Mesenchymal stem cell (in vitro differentiated cells and primary cell): Measurements from ENCODE around the gene STUM.

ENCODE experiments used
- DNase-seq: peaks from one replicate; pipeline ENCODE4 v3.0.0-alpha.2; 2013
- H2AFZ ChIP-seq: one replicate; pipeline ENCODE4 v1.6.1; 2013; ENCODE audit warnings: low read depth, mild to moderate bottlenecking, control low read depth, inconsistent platforms, low read length, moderate library complexity
- H2AK5ac ChIP-seq: 2 replicates; pipeline ENCODE4 v1.6.1; 2013; ENCODE audit warnings: low read length, moderate library complexity, mild to moderate bottlenecking, inconsistent platforms; ENCODE audit not compliant: severe bottlenecking
- H2BK120ac ChIP-seq: one replicate; pipeline ENCODE4 v1.6.1; 2013; ENCODE audit warnings: low read depth, mild to moderate bottlenecking, inconsistent platforms, low read length, moderate library complexity
- H2BK12ac ChIP-seq, 2 experiments: one replicate each; pipeline ENCODE4 v1.6.1; 2013; ENCODE audit warnings: inconsistent platforms in 2 of 2, low read length in 2 of 2, mild to moderate bottlenecking in 2 of 2, moderate library complexity in 2 of 2, control low read depth in 1 of 2
- H2BK15ac ChIP-seq: one replicate; pipeline ENCODE4 v1.6.1; 2013; ENCODE audit warnings: mild to moderate bottlenecking, low read depth, inconsistent platforms; ENCODE audit not compliant: poor library complexity, severe bottlenecking
- H2BK5ac ChIP-seq: 2 replicates; pipeline ENCODE4 v1.6.1; 2013; ENCODE audit warnings: low read depth, mild to moderate bottlenecking, low read length, control low read depth, inconsistent platforms; ENCODE audit not compliant: poor library complexity, severe bottlenecking
- H3K14ac ChIP-seq, 2 experiments: one replicate each; pipeline ENCODE4 v1.6.1; 2013; ENCODE audit warnings: inconsistent platforms in 2 of 2, low read length in 2 of 2, control low read depth in 1 of 2, mild to moderate bottlenecking in 1 of 2, moderate library complexity in 1 of 2
- H3K18ac ChIP-seq, 2 experiments: one replicate each; pipeline ENCODE4 v1.6.1; 2013; ENCODE audit warnings: inconsistent platforms in 2 of 2, low read length in 2 of 2, control low read depth in 1 of 2, low read depth in 1 of 2, mild to moderate bottlenecking in 1 of 2
- H3K23ac ChIP-seq, 2 experiments: one replicate each; pipeline ENCODE4 v1.6.1; 2013; ENCODE audit warnings: inconsistent platforms in 2 of 2, low read length in 2 of 2, mild to moderate bottlenecking in 2 of 2, moderate library complexity in 2 of 2, control low read depth in 1 of 2
- H3K27ac ChIP-seq: 2 replicates; pipeline ENCODE4 v1.5.1; 2013; ENCODE audit warnings: mild to moderate bottlenecking, moderate library complexity, low read length, control low read depth, inconsistent platforms; ENCODE audit not compliant: poor library complexity, severe bottlenecking
- H3K27me3 ChIP-seq, 2 experiments: 2 replicates each; pipeline versions ENCODE4 v1.6.1 to v1.7.0; 2013; ENCODE audit warnings: low read length in 2 of 2, mild to moderate bottlenecking in 2 of 2, moderate library complexity in 2 of 2, control low read depth in 1 of 2, inconsistent platforms in 1 of 2; ENCODE audit not compliant: control insufficient read depth in 1 of 2, insufficient read depth in 1 of 2
- H3K36me3 ChIP-seq, 2 experiments: 2 replicates each; pipeline versions ENCODE4 v1.6.1 to v1.7.0; 2013; ENCODE audit warnings: low read length in 2 of 2, control low read depth in 1 of 2, inconsistent platforms in 1 of 2, low read depth in 1 of 2, mild to moderate bottlenecking in 1 of 2; ENCODE audit not compliant: insufficient read depth in 2 of 2, control insufficient read depth in 1 of 2
- H3K4ac ChIP-seq, 2 experiments: one replicate each; pipeline ENCODE4 v1.6.1; 2013; ENCODE audit warnings: inconsistent platforms in 2 of 2, low read length in 2 of 2, mild to moderate bottlenecking in 2 of 2, moderate library complexity in 2 of 2, control low read depth in 1 of 2, low read depth in 1 of 2
- H3K4me1 ChIP-seq: 2 replicates; pipeline ENCODE4 v1.6.1; 2013; ENCODE audit warnings: low read depth, low read length, control low read depth; ENCODE audit not compliant: control insufficient read depth, insufficient read depth
- H3K4me2 ChIP-seq: 2 replicates; pipeline ENCODE4 v1.6.1; 2013; ENCODE audit warnings: low read length, mild to moderate bottlenecking, inconsistent platforms; ENCODE audit not compliant: poor library complexity, severe bottlenecking
- H3K4me3 ChIP-seq, 2 experiments: 2 replicates each; pipeline versions ENCODE4 v1.5.1 to v1.7.0; 2013; ENCODE audit warnings: low read length in 2 of 2, mild to moderate bottlenecking in 2 of 2, control low read depth in 1 of 2, low read depth in 1 of 2; ENCODE audit not compliant: insufficient read depth in 1 of 2
- H3K79me1 ChIP-seq: replicated peaks from 2 replicates; pipeline ENCODE4 v1.6.1; 2013; ENCODE audit warnings: mild to moderate bottlenecking, control low read depth, low read length, inconsistent platforms; ENCODE audit not compliant: poor library complexity, severe bottlenecking
- H3K9ac ChIP-seq: 2 replicates; pipeline ENCODE4 v1.7.0; 2013; ENCODE audit warnings: mild to moderate bottlenecking, low read length, moderate library complexity
- H3K9me3 ChIP-seq: 2 replicates; pipeline ENCODE4 v1.7.0; 2013; ENCODE audit warnings: mild to moderate bottlenecking, low read length; ENCODE audit not compliant: control insufficient read depth
- H4K8ac ChIP-seq: one replicate; pipeline ENCODE4 v1.6.1; 2013; ENCODE audit warnings: inconsistent platforms, mild to moderate bottlenecking, low read length, moderate library complexity
- H4K91ac ChIP-seq: one replicate; pipeline ENCODE4 v1.6.1; 2013; ENCODE audit warnings: mild to moderate bottlenecking, low read length, inconsistent platforms
- WGBS: methylation state at CpG from one replicate; pipeline ENCODE4 v1.1.7; 2013; ENCODE audit warnings: mixed read lengths; 5-methylcytosine and 5-hydroxymethylcytosine counted together

The STUM gene

DNA sequence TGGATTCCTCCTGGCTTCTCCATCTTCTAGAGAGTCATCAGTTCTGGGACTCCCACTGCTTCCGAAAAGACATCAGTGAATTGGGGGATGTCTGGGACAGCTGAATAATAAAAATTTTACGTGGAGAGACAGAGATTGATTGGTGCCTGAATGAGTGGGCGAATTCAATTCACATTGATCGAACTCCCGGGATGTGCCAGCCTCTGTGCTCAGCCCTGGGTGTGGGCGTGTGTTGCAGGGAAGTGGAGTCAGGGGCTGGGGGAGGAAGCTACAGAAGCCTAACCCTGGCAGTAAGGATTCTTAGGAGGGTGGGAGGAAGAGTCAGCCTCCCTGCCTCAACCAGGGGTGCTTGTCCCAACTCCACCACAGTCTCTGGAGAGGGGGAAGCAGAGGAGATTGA, 18.0 kb upstream of the STUM start:
- H3K27me3 ChIP-seq = peaks cover 34 to 36% of the 10 kb centered on the region in 2 experiments
- H3K9me3 ChIP-seq = no peaks in the 10 kb centered on the region
- no peak overlapping the region for H2AFZ ChIP-seq
- no peaks in the 10 kb centered on the region for H3K36me3 ChIP-seq
- no peak overlapping the region for H2BK120ac ChIP-seq
- H3K4me3 ChIP-seq = no peak overlapping the region
- no peak overlapping the region for H3K14ac ChIP-seq
- H4K8ac ChIP-seq = no peak overlapping the region
- H3K4me1 ChIP-seq = no peaks in the 10 kb centered on the region
- H2BK15ac ChIP-seq = no peak overlapping the region
- no peak for DNase-seq
- no peak overlapping the region for H3K4me2 ChIP-seq
- no peak overlapping the region for H2BK12ac ChIP-seq
- H3K18ac ChIP-seq = no peak overlapping the region
- no peak overlapping the region for H3K4ac ChIP-seq
- WGBS = 87% methylated on average over 6 of the region's 6 CpGs
- no peaks in the 10 kb centered on the region for H3K79me1 ChIP-seq
- H3K27ac ChIP-seq = no peak overlapping the region
- H4K91ac ChIP-seq = no peak overlapping the region
- H2BK5ac ChIP-seq = no peak overlapping the region
- no peak overlapping the region for H2AK5ac ChIP-seq
- no peak overlapping the region for H3K23ac ChIP-seq
- H3K9ac ChIP-seq = no peak overlapping the region

DNA sequence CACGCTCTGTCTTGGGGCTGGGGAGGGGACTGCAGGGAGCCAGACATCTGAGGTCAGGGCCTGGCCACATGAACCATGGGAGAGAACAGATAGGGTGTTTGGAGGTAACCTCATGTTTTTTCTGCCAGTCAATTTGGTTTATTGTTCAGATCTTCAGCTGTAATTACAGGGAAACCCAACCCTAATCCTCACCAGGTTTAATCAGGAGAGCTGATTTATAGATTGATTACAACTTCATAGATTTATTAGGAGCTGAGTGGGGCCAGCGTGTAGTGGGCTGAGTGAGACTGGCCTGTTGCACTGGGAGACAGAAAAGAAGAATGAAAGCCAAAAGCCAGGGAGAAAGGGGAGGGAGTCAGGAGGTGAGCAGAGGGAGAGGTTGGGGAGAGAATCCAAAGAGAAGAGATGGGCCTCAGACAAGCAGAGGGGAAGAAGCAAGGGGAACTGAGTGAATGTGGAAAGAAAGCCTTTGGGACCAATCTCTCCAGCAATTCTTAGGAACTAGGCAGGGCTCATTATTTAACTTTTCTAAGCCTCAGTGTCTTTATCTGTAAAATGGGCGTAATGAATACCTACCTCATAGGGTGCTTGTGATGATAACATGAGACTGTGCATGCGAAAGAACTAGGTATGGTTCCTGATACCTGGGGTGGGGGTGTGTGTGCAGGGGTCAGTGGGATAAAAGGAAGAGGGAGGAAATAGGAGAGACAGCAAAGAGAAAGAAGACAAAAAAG, 17.0 kb upstream of the STUM start:
- Histone ChIP-seq H3K9ac (no peak overlapping the region), H2AFZ (no peak overlapping the region), H3K18ac (no peak overlapping the region), H3K4me3 (no peak overlapping the region), H3K36me3 (no peaks in the 10 kb centered on the region), H4K8ac (no peak overlapping the region), H2AK5ac (no peak overlapping the region), H3K4me2 (no peak overlapping the region), H4K91ac (no peak overlapping the region), H2BK15ac (no peak overlapping the region), H3K4ac (no peak overlapping the region), H2BK12ac (no peak overlapping the region), H2BK5ac (no peak overlapping the region), H3K4me1 (no peaks in the 10 kb centered on the region), H3K23ac (no peak overlapping the region), H3K27ac (no peak overlapping the region), H3K79me1 (no peaks in the 10 kb centered on the region), H3K14ac (no peak overlapping the region), H2BK120ac (no peak overlapping the region), H3K9me3 (no peaks in the 10 kb centered on the region), H3K27me3 (peaks cover 34 to 36% of the 10 kb centered on the region in 2 experiments)
- no peak for DNase-seq
- WGBS = 92% methylated on average over 4 of the region's 4 CpGs

DNA sequence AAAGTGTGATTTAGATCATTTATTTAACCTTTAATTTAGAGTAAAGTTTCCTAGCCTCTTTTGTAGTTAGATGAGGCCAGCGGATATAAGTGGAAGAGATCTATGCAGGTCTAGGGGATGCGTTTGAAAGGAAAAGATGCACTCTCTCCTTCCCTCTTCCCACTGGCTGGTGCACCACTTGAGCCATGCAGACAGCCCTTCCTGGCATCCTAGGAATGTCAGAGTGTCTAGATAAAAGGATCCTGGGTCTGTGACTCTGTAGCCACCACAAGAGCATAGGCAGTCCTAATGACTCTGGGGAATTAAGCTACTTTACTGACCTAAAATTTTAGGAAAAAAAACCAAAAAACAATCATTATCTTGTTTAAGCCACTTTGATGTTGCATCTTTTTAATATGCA, 16.0 kb upstream of the STUM start:
- H3K27me3 ChIP-seq = peaks cover 34 to 36% of the 10 kb centered on the region in 2 experiments
- H3K36me3 ChIP-seq = no peaks in the 10 kb centered on the region
- H2BK5ac ChIP-seq = no peak overlapping the region
- no peak overlapping the region for H2AK5ac ChIP-seq
- no peak overlapping the region for H2BK12ac ChIP-seq
- no peak overlapping the region for H4K8ac ChIP-seq
- no peaks in the 10 kb centered on the region for H3K4me1 ChIP-seq
- no peak overlapping the region for H3K4ac ChIP-seq
- no peak for DNase-seq
- no peak overlapping the region for H2AFZ ChIP-seq
- no peak overlapping the region for H4K91ac ChIP-seq
- H3K18ac ChIP-seq = no peak overlapping the region
- WGBS = 29% methylated on average over 1 of the region's 2 CpGs
- no peak overlapping the region for H2BK120ac ChIP-seq
- H3K4me2 ChIP-seq = no peak overlapping the region
- H3K4me3 ChIP-seq = no peak overlapping the region
- no peak overlapping the region for H3K27ac ChIP-seq
- H3K79me1 ChIP-seq = no peaks in the 10 kb centered on the region
- H3K14ac ChIP-seq = no peak overlapping the region
- no peak overlapping the region for H3K9ac ChIP-seq
- H3K23ac ChIP-seq = no peak overlapping the region
- H3K9me3 ChIP-seq = no peaks in the 10 kb centered on the region
- no peak overlapping the region for H2BK15ac ChIP-seq

DNA sequence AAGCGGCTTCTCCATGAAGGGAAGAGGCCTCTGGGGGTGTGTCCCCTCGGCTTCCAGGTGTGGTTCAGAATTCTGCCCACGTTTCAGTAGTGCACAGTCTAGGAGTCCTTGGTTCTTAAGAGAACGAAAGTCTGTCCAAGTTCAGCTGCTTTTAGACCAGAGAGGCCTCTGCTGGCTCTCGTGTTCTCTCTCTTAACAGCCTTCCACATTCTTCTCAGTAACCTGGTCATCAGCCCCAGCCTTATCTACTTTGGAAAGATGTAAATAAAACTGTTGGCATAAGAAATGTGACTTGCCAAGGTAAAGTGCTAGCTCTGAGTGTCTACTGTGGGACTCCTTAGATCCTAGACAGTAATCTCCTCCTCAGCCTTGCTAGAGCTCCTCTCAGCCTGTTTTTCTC, 15.3 kb upstream of the STUM start:
- H3K4ac ChIP-seq = no peak overlapping the region
- H2AFZ ChIP-seq = no peak overlapping the region
- no peak overlapping the region for H2BK15ac ChIP-seq
- H2BK120ac ChIP-seq = no peak overlapping the region
- WGBS = 62% methylated on average over 4 of the region's 5 CpGs
- H3K79me1 ChIP-seq = no peaks in the 10 kb centered on the region
- no peak overlapping the region for H3K27ac ChIP-seq
- H3K27me3 ChIP-seq = peaks cover 34 to 36% of the 10 kb centered on the region in 2 experiments
- H3K4me1 ChIP-seq = no peaks in the 10 kb centered on the region
- no peak overlapping the region for H2BK12ac ChIP-seq
- H4K91ac ChIP-seq = no peak overlapping the region
- H3K18ac ChIP-seq = no peak overlapping the region
- H3K9me3 ChIP-seq = no peaks in the 10 kb centered on the region
- H3K4me2 ChIP-seq = no peak overlapping the region
- DNase-seq = no peak
- H3K9ac ChIP-seq = no peak overlapping the region
- no peak overlapping the region for H2BK5ac ChIP-seq
- H3K14ac ChIP-seq = no peak overlapping the region
- H4K8ac ChIP-seq = no peak overlapping the region
- no peak overlapping the region for H3K4me3 ChIP-seq
- no peaks in the 10 kb centered on the region for H3K36me3 ChIP-seq
- H3K23ac ChIP-seq = no peak overlapping the region
- no peak overlapping the region for H2AK5ac ChIP-seq
